Neuronal stem cell (in vitro differentiated cells): ENCODE measurements around the gene GPD1.

Source experiments
- DNase-seq: peaks from one replicate; pipeline ENCODE4 v3.0.0-alpha.2; 2013; ENCODE audit warnings: low spot score
- H2AFZ ChIP-seq: one replicate; pipeline ENCODE4 v1.6.1; 2013; ENCODE audit warnings: mild to moderate bottlenecking, low read length, inconsistent platforms
- H2AK5ac ChIP-seq: 2 replicates; pipeline ENCODE4 v1.6.1; 2013; ENCODE audit warnings: low read depth, mild to moderate bottlenecking, inconsistent platforms, low read length, moderate library complexity, mixed read lengths
- H2BK120ac ChIP-seq: 2 replicates; pipeline ENCODE4 v1.6.1; 2013; ENCODE audit warnings: low read depth, mild to moderate bottlenecking, inconsistent platforms, low read length, moderate library complexity, mixed read lengths
- H2BK12ac ChIP-seq: one replicate; pipeline ENCODE4 v1.6.1; 2013; ENCODE audit warnings: low read length, inconsistent platforms
- H2BK15ac ChIP-seq: 2 replicates; pipeline ENCODE4 v1.6.1; 2013; ENCODE audit warnings: mild to moderate bottlenecking, low read length, inconsistent platforms, mixed read lengths
- H2BK5ac ChIP-seq: one replicate; pipeline ENCODE4 v1.6.1; 2013; ENCODE audit warnings: inconsistent platforms, mild to moderate bottlenecking, low read length, moderate library complexity
- H3K14ac ChIP-seq: one replicate; pipeline ENCODE4 v1.6.1; 2013; ENCODE audit warnings: low read length, inconsistent platforms
- H3K18ac ChIP-seq: 2 replicates; pipeline ENCODE4 v1.6.1; 2013; ENCODE audit warnings: low read length, inconsistent platforms
- H3K23ac ChIP-seq: 2 replicates; pipeline ENCODE4 v1.6.1; 2013; ENCODE audit warnings: low read depth, mild to moderate bottlenecking, mixed read lengths, low read length, inconsistent platforms; ENCODE audit not compliant: poor library complexity
- H3K27ac ChIP-seq: replicated peaks from 3 replicates; pipeline ENCODE4 v1.5.1; 2013; ENCODE audit warnings: low read length, inconsistent platforms
- H3K27me3 ChIP-seq, 3 experiments: 2 replicates each; pipeline ENCODE4 v1.6.1; 2013; ENCODE audit warnings: low read length in 3 of 3, mild to moderate bottlenecking in 2 of 3, inconsistent platforms in 1 of 3, low read depth in 1 of 3, mixed read lengths in 1 of 3, moderate library complexity in 1 of 3; ENCODE audit not compliant: control insufficient read depth in 3 of 3, insufficient read depth in 3 of 3
- H3K36me3 ChIP-seq, 2 donors: replicated peaks in 1 of 2; 2 replicates each; pipeline ENCODE4 v1.6.1; 2013; ENCODE audit warnings: low read length in 2 of 2; ENCODE audit not compliant: control insufficient read depth in 2 of 2, insufficient read depth in 2 of 2
- H3K4ac ChIP-seq: 2 replicates; pipeline ENCODE4 v1.6.1; 2013; ENCODE audit warnings: inconsistent platforms, mild to moderate bottlenecking, low read length, moderate library complexity
- H3K4me1 ChIP-seq, 2 donors: 1 replicate in 1 of 2; 2 replicates in 1 of 2; pipeline ENCODE4 v1.6.1; 2013; ENCODE audit warnings: low read length in 2 of 2, low read depth in 1 of 2; ENCODE audit not compliant: control insufficient read depth in 2 of 2, insufficient read depth in 1 of 2
- H3K4me2 ChIP-seq: one replicate; pipeline ENCODE4 v1.6.1; 2013; ENCODE audit warnings: mild to moderate bottlenecking, low read length, inconsistent platforms; ENCODE audit not compliant: insufficient read depth, poor library complexity, severe bottlenecking
- H3K4me3 ChIP-seq, 2 donors: 2 replicates each; pipeline ENCODE4 v1.5.1; 2013; ENCODE audit warnings: low read length in 2 of 2, mild to moderate bottlenecking in 2 of 2, inconsistent platforms in 1 of 2, moderate library complexity in 1 of 2
- H3K79me1 ChIP-seq: one replicate; pipeline ENCODE4 v1.6.1; 2013; ENCODE audit warnings: low read depth, mild to moderate bottlenecking, inconsistent platforms, low read length, moderate library complexity
- H3K9ac ChIP-seq: one replicate; pipeline ENCODE4 v1.6.1; 2013; ENCODE audit warnings: mild to moderate bottlenecking, low read depth, low read length, inconsistent platforms; ENCODE audit not compliant: poor library complexity
- H3K9me3 ChIP-seq, 2 donors: replicated peaks in 1 of 2; 2 replicates each; pipeline versions ENCODE3 to v1.6.1; 2013; ENCODE audit warnings: low read length in 2 of 2, mild to moderate bottlenecking in 2 of 2, inconsistent platforms in 1 of 2, low read depth in 1 of 2, mixed read lengths in 1 of 2, moderate library complexity in 1 of 2; ENCODE audit not compliant: control insufficient read depth in 2 of 2, insufficient read depth in 1 of 2
- H4K8ac ChIP-seq: one replicate; pipeline ENCODE4 v1.6.1; 2013; ENCODE audit warnings: low read depth, mild to moderate bottlenecking, inconsistent platforms, low read length, moderate library complexity
- H4K91ac ChIP-seq: one replicate; pipeline ENCODE4 v1.6.1; 2013; ENCODE audit warnings: low read length, low read depth, mild to moderate bottlenecking, inconsistent platforms; ENCODE audit not compliant: poor library complexity
- WGBS, 2 donors: extraction: QIAGEN DNeasy Blood & Tissue Kit; methylation state at CpG; one replicate each; pipeline ENCODE4 v1.1.7; 2013; ENCODE audit warnings: missing lambda C conversion rate in 2 of 2, mixed read lengths in 1 of 2; ENCODE audit not compliant: insufficient read length in 2 of 2, insufficient replicate concordance in 1 of 2; ENCODE audit errors: extremely low coverage in 2 of 2; 5-methylcytosine and 5-hydroxymethylcytosine counted together

The GPD1 gene

DNA sequence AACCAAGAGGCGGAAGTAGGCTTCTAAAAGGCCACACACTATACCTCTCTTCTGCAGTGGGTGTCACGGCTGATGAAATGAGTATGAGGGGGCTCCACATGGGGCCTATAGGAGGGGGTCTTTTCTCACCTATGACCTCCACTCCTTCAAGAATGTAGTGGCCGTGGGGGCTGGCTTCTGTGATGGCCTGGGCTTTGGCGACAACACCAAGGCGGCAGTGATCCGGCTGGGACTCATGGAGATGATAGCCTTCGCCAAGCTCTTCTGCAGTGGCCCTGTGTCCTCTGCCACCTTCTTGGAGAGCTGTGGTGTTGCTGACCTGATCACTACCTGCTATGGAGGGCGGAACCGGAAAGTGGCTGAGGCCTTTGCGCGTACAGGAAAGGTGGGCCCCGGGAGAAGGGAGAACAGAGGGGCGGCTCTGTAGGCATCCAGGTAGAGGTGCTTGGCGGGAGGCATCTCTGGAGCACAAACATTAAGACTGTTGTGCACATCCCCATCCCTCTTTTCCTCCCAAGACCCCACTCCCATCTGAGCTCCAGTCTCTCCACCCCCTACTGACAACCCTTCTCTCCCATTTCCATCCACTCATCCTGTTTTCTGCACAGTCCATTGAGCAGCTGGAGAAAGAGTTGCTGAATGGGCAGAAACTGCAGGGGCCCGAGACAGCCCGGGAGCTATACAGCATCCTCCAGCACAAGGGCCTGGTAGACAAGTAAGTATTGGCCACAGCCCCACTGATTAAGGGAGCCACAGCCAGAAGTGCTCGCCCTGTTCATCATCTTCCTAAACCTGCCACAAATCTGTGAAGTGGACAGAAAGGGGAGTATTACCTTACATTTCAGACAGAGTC lies 3.8 kb downstream of the GPD1 start:
- no peak overlapping the region for H3K4ac ChIP-seq
- H3K27ac ChIP-seq: no peak overlapping the region
- no peak overlapping the region for H3K23ac ChIP-seq
- peaks cover 4% of the 10 kb centered on the region for H3K79me1 ChIP-seq
- no peak overlapping the region for H4K8ac ChIP-seq
- H3K9me3 ChIP-seq: peaks cover 0 to under 1% of the 10 kb centered on the region in 2 donors
- peaks cover 20 to 25% of the 10 kb centered on the region in 2 donors for H3K4me1 ChIP-seq
- H3K4me2 ChIP-seq: no peak overlapping the region
- H2AFZ ChIP-seq: no peak overlapping the region
- H2BK5ac ChIP-seq: no peak overlapping the region
- no peak overlapping the region for H3K14ac ChIP-seq
- no CpG with 5 or more reads among the region's 17 CpGs for WGBS, 2 donors
- peaks cover 0 to 3% of the 10 kb centered on the region in 2 donors for H3K36me3 ChIP-seq
- no peaks in the 10 kb centered on the region for H3K27me3 ChIP-seq
- H2AK5ac ChIP-seq: no peak overlapping the region
- H2BK12ac ChIP-seq: no peak overlapping the region
- H2BK120ac ChIP-seq: no peak overlapping the region
- no peak overlapping the region for H3K4me3 ChIP-seq
- DNase-seq: no peak
- H4K91ac ChIP-seq: no peak overlapping the region
- H2BK15ac ChIP-seq: no peak overlapping the region
- no peak overlapping the region for H3K18ac ChIP-seq
- no peak overlapping the region for H3K9ac ChIP-seq

DNA sequence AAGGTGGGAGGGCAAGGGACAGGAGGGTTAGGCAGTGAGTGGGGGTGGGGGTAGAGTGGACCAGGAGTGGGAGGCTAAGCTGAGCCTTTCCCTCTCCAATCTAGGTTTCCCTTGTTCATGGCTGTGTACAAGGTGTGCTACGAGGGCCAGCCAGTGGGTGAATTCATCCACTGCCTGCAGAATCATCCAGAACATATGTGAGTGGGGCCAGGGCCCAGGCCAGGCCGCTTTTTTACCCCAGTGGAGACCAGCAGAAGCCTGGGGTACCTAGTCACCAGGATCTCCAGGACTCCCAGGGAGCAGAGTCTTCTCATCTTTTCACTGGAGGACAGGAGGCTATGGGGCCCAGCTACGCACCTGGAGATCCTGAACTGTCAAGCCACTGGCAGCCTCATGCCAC lies 5.5 kb downstream of the GPD1 start:
- H2AFZ ChIP-seq: peak overlapping the region; percentile 97
- peak overlapping the region; percentile 55 for H2BK15ac ChIP-seq
- no CpG with 5 or more reads among the region's 3 CpGs for WGBS, 2 donors
- H2BK120ac ChIP-seq: no peak overlapping the region
- no peak overlapping the region for H3K9ac ChIP-seq
- H3K4me1 ChIP-seq: peaks cover 18 to 22% of the 10 kb centered on the region in 2 donors
- H3K27me3 ChIP-seq: no peaks in the 10 kb centered on the region
- H3K14ac ChIP-seq: no peak overlapping the region
- H3K4me3 ChIP-seq: no peak overlapping the region
- no peak overlapping the region for H3K4me2 ChIP-seq
- H3K27ac ChIP-seq: no peak overlapping the region
- no peak overlapping the region for H4K91ac ChIP-seq
- no peak overlapping the region for H3K23ac ChIP-seq
- no peak for DNase-seq
- peak overlapping the region; percentile 25 for H2AK5ac ChIP-seq
- no peaks in the 10 kb centered on the region for H3K36me3 ChIP-seq
- peak overlapping the region; percentile 76 for H2BK12ac ChIP-seq
- H3K79me1 ChIP-seq: peaks cover 5% of the 10 kb centered on the region
- H2BK5ac ChIP-seq: no peak overlapping the region
- H4K8ac ChIP-seq: peak overlapping the region; percentile 96
- no peak overlapping the region for H3K4ac ChIP-seq
- no peaks in the 10 kb centered on the region for H3K9me3 ChIP-seq
- peak overlapping the region; percentile 61 for H3K18ac ChIP-seq

DNA sequence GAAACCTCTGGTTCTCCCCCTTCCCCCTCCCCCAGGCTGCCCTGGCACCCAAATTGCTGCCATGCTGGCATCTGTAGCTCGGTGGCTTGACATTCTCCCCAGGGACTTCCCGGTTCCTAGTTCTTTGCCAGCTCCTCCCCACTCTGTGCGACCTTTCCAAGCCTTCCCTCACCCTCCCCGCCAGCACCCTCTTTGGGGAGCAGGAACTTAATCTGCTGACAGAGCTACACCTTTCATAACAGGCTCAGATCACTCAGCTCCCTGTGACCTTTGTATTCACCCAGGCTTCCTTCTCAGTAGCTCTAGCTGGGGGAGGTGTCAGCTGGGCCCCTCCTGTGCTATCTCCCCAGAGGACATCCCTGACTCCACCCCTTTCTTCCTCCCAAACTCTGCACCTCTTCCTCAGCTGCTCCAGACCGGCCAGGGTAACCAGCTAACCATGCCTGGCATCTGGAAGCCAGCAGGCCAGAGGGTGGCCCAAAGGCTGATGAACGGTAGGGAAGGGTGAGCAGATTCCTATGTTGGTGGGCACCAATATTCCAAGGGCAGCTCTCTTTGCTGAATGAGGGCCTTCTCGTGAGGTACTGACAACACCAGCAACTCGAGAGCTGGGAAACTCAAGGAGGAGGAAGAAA lies 6.4 kb downstream of the GPD1 start:
- WGBS, 2 donors: no CpG with 5 or more reads among the region's 8 CpGs
- H2BK15ac ChIP-seq: no peak overlapping the region
- peak overlapping the region; percentile 97 for H2AFZ ChIP-seq
- H3K27me3 ChIP-seq: no peaks in the 10 kb centered on the region
- no peaks in the 10 kb centered on the region for H3K36me3 ChIP-seq
- no peak overlapping the region for H2BK5ac ChIP-seq
- peak overlapping the region; percentile 53 for H3K18ac ChIP-seq
- H3K4me1 ChIP-seq: peaks cover 18 to 22% of the 10 kb centered on the region in 2 donors
- no peak overlapping the region for H4K8ac ChIP-seq
- H3K79me1 ChIP-seq: peaks cover 5% of the 10 kb centered on the region
- H3K14ac ChIP-seq: peak overlapping the region; percentile 3
- H3K9ac ChIP-seq: no peak overlapping the region
- no peaks in the 10 kb centered on the region for H3K9me3 ChIP-seq
- H2BK120ac ChIP-seq: no peak overlapping the region
- H2AK5ac ChIP-seq: no peak overlapping the region
- no peak overlapping the region for H3K4me3 ChIP-seq
- no peak overlapping the region for H2BK12ac ChIP-seq
- H3K4ac ChIP-seq: peak overlapping the region; percentile 1
- H3K4me2 ChIP-seq: no peak overlapping the region
- peak overlapping the region; percentile 33 for H3K27ac ChIP-seq
- H3K23ac ChIP-seq: no peak overlapping the region
- no peak overlapping the region for H4K91ac ChIP-seq
- no peak for DNase-seq

DNA sequence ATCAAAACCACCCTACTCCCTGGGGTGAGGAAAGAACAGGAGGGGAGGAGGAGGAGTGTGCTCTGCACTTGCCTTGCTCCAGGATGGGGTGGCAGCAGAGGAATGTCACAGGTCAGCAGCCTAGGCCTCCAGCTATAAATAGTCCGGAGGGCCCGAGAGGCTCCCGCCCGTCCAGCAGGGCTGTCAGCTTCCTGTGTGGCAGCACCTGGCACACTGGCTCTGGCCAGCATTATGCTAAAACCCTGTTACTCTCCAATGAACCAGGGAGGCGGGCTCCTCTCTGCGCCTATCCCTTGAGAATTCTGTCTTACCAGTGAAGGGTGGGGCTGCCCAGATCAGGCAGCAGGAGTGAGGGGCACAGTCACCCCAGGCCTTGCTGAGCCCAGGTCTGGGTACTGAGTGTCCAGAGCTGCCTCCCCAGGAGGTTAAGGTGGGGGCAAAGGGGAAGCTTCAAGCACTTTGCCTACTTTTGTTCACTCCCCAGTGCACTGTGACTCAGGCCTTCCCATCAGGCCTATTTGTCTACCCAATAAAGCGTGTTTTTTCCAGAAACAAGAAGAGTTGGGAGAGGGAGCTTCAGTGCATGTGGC lies 7.0 kb downstream of the GPD1 start:
- Histone ChIP-seq H2BK5ac (no peak overlapping the region), H4K8ac (peak overlapping the region; percentile 33), H3K9me3 (no peaks in the 10 kb centered on the region), H3K9ac (no peak overlapping the region), H3K4me2 (no peak overlapping the region), H2AK5ac (peak overlapping the region; percentile 57), H2BK120ac (no peak overlapping the region), H3K36me3 (no peaks in the 10 kb centered on the region), H4K91ac (peak overlapping the region; percentile 11), H3K27me3 (no peaks in the 10 kb centered on the region), H2AFZ (peak overlapping the region; percentile 97), H3K18ac (peak overlapping the region; percentile 36), H3K27ac (peak overlapping the region; percentile 33), H3K14ac (peak overlapping the region; percentile 25), H3K23ac (no peak overlapping the region), H3K4ac (peak overlapping the region; percentile 24), H3K79me1 (peaks cover 7% of the 10 kb centered on the region), H3K4me1 (peaks cover 18 to 22% of the 10 kb centered on the region in 2 donors), H2BK15ac (peak overlapping the region; percentile 12), H2BK12ac (no peak overlapping the region), H3K4me3 (peak overlapping the region in 1 of 2 donors; percentile 51)
- no CpG with 5 or more reads among the region's 7 CpGs for WGBS, 2 donors
- no peak for DNase-seq
